ENCODE measurements around the gene PREX1. TPM values are rescaled to one million over a fixed set of nuclear protein-coding genes. Genes with fewer than 3 reads are reported as not detected.

PREX1 gene
- total RNA-seq, 1 donor from 2014 or later: 80.3 TPM

DNA sequence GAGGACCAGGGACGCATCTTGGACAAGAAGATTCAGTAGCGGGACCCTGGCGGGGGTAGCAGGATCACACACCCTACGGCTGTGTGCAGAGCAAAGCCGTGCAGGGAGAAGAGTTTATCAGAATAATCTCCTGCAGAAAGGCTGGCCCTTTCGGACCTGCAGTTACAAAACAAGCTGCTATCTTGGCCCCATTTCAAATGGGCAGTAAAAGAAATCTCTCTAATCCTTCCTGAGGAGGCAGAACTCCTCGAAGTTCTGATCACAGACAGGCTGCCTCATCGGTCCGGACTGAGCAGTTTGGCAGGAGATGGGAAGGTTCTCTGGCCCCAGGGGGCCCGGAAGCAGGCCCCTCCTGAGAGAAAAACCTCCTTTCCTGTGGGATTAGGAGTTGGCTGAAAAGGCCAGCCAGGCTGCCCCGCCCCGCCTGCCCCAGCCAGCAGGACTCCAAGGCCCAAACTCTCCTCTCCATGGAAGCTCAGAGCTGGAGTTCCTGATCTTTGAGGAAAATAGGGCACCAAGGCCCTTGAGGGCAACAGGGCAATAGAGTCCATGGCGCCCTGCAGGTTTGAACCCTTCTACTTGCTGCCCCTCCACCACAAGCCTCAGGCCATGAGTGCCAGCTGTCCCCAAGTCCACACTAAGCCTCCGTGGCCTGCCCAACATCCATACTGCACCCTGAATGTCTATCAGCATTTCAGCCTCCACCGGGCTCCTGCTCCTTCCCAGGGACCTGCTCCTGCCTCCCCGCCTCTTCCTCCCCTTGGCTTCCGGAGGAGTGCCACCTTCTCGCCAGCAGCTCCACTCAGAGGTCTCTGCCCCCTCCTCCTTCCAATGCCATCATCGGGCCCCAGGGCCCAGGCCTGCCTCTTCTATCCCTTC, 141.3 kb downstream of the PREX1 start:
- H3K9me3 Mint-ChIP-seq: no peaks in the 10 kb centered on the region
- no peaks in the 10 kb centered on the region for H3K27me3 Mint-ChIP-seq (ENCODE audit: low read depth)
- H3K4me1 Mint-ChIP-seq (ENCODE audit: low read depth): peaks cover 10% of the 10 kb centered on the region
- DNase-seq (ENCODE audit: low spot score): no peak
- H3K36me3 Mint-ChIP-seq (ENCODE audit: low read depth): peaks cover 42% of the 10 kb centered on the region
- no peak overlapping the region for H3K4me3 Mint-ChIP-seq (ENCODE audit: low read depth)
- no peak overlapping the region for H3K27ac Mint-ChIP-seq
- intact Hi-C loops (cut with micrococcal nuclease): no loop called here

GRCh38 chr20:48685300-48685699, 142.5 kb downstream of the PREX1 start:
- H3K4me3 Mint-ChIP-seq (ENCODE audit: low read depth): no peak overlapping the region
- no peak overlapping the region for H3K27ac Mint-ChIP-seq
- H3K27me3 Mint-ChIP-seq (ENCODE audit: low read depth): no peaks in the 10 kb centered on the region
- intact Hi-C loops (cut with micrococcal nuclease): no loop called here
- H3K4me1 Mint-ChIP-seq (ENCODE audit: low read depth): peaks cover 10% of the 10 kb centered on the region
- H3K36me3 Mint-ChIP-seq (ENCODE audit: low read depth): peaks cover 34% of the 10 kb centered on the region
- H3K9me3 Mint-ChIP-seq: no peaks in the 10 kb centered on the region
- DNase-seq (ENCODE audit: low spot score): no peak

DNA sequence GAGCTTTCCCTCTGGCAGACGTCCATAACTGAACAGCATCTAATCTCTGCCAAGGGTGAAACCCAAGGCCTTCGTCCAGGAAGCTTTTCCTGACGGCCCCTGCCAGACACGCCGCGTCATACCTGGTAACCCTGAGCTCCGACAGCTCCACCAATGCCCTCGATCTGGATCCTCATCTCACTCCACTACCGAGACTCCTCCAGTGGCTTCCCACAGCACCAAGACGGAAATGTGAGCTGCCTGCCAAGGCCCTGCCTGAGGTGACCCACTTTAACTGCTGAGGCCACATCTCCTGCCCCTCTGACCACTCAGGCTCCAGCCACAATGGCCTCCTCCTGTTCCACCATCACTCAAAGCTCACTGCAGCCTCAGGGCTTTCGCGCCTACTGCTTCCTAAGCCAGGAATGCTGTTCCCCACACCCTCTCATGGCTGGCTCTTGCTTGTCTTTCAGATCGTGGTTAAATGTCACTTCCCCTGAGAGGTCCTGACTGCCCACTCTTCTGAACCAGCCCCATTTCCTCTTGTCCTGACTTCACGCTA, 143.2 kb downstream of the PREX1 start:
- Mint-ChIP-seq H3K4me3 (ENCODE audit: low read depth) (no peak overlapping the region), H3K36me3 (ENCODE audit: low read depth) (peaks cover 28% of the 10 kb centered on the region), H3K9me3 (no peaks in the 10 kb centered on the region), H3K27me3 (ENCODE audit: low read depth) (no peaks in the 10 kb centered on the region), H3K27ac (no peak overlapping the region), H3K4me1 (ENCODE audit: low read depth) (peaks cover 7% of the 10 kb centered on the region)
- intact Hi-C loops (cut with micrococcal nuclease): no loop called here
- no peak for DNase-seq (ENCODE audit: low spot score)

- H3K4me1 Mint-ChIP-seq (ENCODE audit: low read depth): peaks cover 7% of the 10 kb centered on the region
Observed at GRCh38 chr20:48683467-48684175, 144.2 kb downstream of the PREX1 start.

GRCh38 chr20:48682529-48683363, 145.1 kb downstream of the PREX1 start:
- Mint-ChIP-seq H3K4me3 (ENCODE audit: low read depth) (no peak overlapping the region), H3K27ac (no peak overlapping the region), H3K27me3 (ENCODE audit: low read depth) (no peaks in the 10 kb centered on the region), H3K9me3 (no peaks in the 10 kb centered on the region), H3K4me1 (ENCODE audit: low read depth) (peaks cover 7% of the 10 kb centered on the region), H3K36me3 (ENCODE audit: low read depth) (peaks cover 10% of the 10 kb centered on the region)
- no peak for DNase-seq (ENCODE audit: low spot score)
- intact Hi-C loops (cut with micrococcal nuclease): no loop called here

More at GRCh38 chr20:48683467-48684175, 144.2 kb downstream of the PREX1 start:
- Mint-ChIP-seq H3K27me3 (ENCODE audit: low read depth) (no peaks in the 10 kb centered on the region), H3K27ac (no peak overlapping the region), H3K9me3 (no peaks in the 10 kb centered on the region), H3K36me3 (ENCODE audit: low read depth) (peaks cover 19% of the 10 kb centered on the region), H3K4me3 (ENCODE audit: low read depth) (no peak overlapping the region)
- DNase-seq (ENCODE audit: low spot score): no peak
- intact Hi-C loops (cut with micrococcal nuclease): no loop called here

- Mint-ChIP-seq H3K27ac (no peak overlapping the region), H3K27me3 (ENCODE audit: low read depth) (no peaks in the 10 kb centered on the region), H3K4me1 (ENCODE audit: low read depth) (peaks cover 7% of the 10 kb centered on the region), H3K36me3 (ENCODE audit: low read depth) (peaks cover 10% of the 10 kb centered on the region), H3K4me3 (ENCODE audit: low read depth) (no peak overlapping the region), H3K9me3 (no peaks in the 10 kb centered on the region)
- intact Hi-C loops (cut with micrococcal nuclease): no loop called here
- DNase-seq (ENCODE audit: low spot score): no peak
Observed at GRCh38 chr20:48681873-48682426, 145.8 kb downstream of the PREX1 start.

DNA sequence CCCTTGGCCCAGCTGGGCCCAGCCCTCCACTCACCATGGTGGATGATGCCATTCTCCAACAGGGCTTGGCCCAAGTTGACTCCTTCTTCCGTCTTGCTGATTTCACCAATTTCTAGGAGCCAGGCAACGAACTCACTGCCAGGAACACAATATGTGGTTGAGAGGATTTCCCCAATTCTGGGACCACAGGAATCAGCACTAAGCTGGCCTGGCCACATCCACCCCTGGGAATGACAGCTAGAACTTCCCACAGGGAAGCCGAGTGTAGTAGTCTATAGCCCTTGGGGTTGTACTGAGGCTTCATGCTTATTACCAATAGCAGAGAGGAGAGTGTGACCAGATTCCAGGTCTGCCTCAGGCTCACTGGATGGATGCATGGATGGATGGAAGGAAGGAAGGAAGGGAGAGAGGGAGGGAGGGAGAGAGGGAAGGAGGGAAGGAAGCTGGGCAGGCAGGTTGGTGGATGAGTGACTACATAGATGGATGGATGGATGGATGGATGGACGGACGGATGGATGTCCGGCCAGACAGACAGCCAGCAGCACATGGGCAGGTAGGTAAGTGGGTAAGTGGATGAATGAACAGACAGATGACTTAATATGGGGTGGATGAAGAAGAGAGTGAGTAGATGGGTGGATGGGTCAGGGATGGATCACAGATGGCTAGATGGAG, 146.5 kb downstream of the PREX1 start:
- H3K27ac Mint-ChIP-seq: no peak overlapping the region
- H3K36me3 Mint-ChIP-seq (ENCODE audit: low read depth): peaks cover 14% of the 10 kb centered on the region
- H3K4me1 Mint-ChIP-seq (ENCODE audit: low read depth): peaks cover 7% of the 10 kb centered on the region
- no peaks in the 10 kb centered on the region for H3K27me3 Mint-ChIP-seq (ENCODE audit: low read depth)
- H3K9me3 Mint-ChIP-seq: no peaks in the 10 kb centered on the region
- H3K4me3 Mint-ChIP-seq (ENCODE audit: low read depth): no peak overlapping the region
- no peak for DNase-seq (ENCODE audit: low spot score)
- intact Hi-C loops (cut with micrococcal nuclease): no loop called here

- intact Hi-C loops (cut with micrococcal nuclease): loop anchor here (1.0 kb wide), 1 partner anchor 21 kb away; no protein-coding TSS in a partner anchor
- Mint-ChIP-seq H3K4me1 (ENCODE audit: low read depth) (peaks cover 7% of the 10 kb centered on the region), H3K27me3 (ENCODE audit: low read depth) (no peaks in the 10 kb centered on the region), H3K4me3 (ENCODE audit: low read depth) (no peak overlapping the region), H3K9me3 (no peaks in the 10 kb centered on the region), H3K27ac (no peak overlapping the region), H3K36me3 (ENCODE audit: low read depth) (peaks cover 19% of the 10 kb centered on the region)
- no peak for DNase-seq (ENCODE audit: low spot score)
Observed at GRCh38 chr20:48680650-48681049, 147.1 kb downstream of the PREX1 start.

- Mint-ChIP-seq H3K4me3 (ENCODE audit: low read depth) (no peak overlapping the region), H3K4me1 (ENCODE audit: low read depth) (no peaks in the 10 kb centered on the region), H3K27me3 (ENCODE audit: low read depth) (no peaks in the 10 kb centered on the region), H3K9me3 (no peaks in the 10 kb centered on the region), H3K27ac (no peak overlapping the region), H3K36me3 (ENCODE audit: low read depth) (peaks cover 17% of the 10 kb centered on the region)
- intact Hi-C loops (cut with micrococcal nuclease): no loop called here
- no peak for DNase-seq (ENCODE audit: low spot score)
Observed at GRCh38 chr20:48679599-48679998, 148.2 kb downstream of the PREX1 start.

DNA sequence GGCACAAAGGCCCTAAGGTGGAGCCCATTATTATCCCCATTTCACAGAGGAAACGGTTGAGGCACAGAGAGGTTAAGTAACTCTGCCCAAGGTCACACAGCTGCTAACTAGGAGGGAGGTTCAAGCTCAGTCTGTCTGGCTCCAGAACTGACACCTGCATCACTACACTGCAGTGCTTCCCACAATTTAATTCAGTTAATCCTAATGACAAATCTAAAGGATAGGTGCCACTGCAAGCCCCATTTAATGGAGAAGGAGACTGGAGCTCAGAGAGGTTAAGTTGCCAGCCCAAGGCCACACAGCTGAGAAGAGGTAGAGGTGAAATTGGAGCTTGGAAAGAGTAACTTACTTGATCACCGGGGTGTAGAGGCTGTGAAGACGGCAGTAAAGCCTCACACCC, 148.8 kb downstream of the PREX1 start:
- no peaks in the 10 kb centered on the region for H3K27me3 Mint-ChIP-seq (ENCODE audit: low read depth)

GRCh38 chr20:48678421-48678820, 149.4 kb downstream of the PREX1 start:
- Mint-ChIP-seq H3K27ac (no peak overlapping the region), H3K36me3 (ENCODE audit: low read depth) (peaks cover 20% of the 10 kb centered on the region), H3K4me3 (ENCODE audit: low read depth) (no peak overlapping the region), H3K9me3 (no peaks in the 10 kb centered on the region), H3K27me3 (ENCODE audit: low read depth) (no peaks in the 10 kb centered on the region), H3K4me1 (ENCODE audit: low read depth) (peaks cover 1% of the 10 kb centered on the region)
- no peak for DNase-seq (ENCODE audit: low spot score)
- intact Hi-C loops (cut with micrococcal nuclease): no loop called here

More for the DNA sequence above, 148.8 kb downstream of the PREX1 start:
- Mint-ChIP-seq H3K9me3 (no peaks in the 10 kb centered on the region), H3K36me3 (ENCODE audit: low read depth) (peaks cover 15% of the 10 kb centered on the region), H3K4me1 (ENCODE audit: low read depth) (no peaks in the 10 kb centered on the region), H3K27ac (no peak overlapping the region), H3K4me3 (ENCODE audit: low read depth) (no peak overlapping the region)
- no peak for DNase-seq (ENCODE audit: low spot score)
- intact Hi-C loops (cut with micrococcal nuclease): no loop called here

Measured in activated T-helper 2 cell treated with anti-CD3 and anti-CD28 coated beads, Interferon-gamma antibody, Interleukin-2, Interleukin-4, amounts not matched to agents 10 μg/mL and 5 μg/mL and 100 μg/mL, durations not matched to agents 14 hours and 24 hours and 36 hours (primary cell).